CD14-positive monocyte (primary cell): ENCODE measurements around the gene IL10RB. TPM values are rescaled to one million over a fixed set of nuclear protein-coding genes. Genes with fewer than 3 reads are reported as not detected.

Experiments used
- DNase-seq, 3 donors: peaks; one replicate each; pipeline ENCODE4 v3.0.0-alpha.2; 2011 to 2022
- H2AFZ ChIP-seq: 2 replicates; pipeline ENCODE4 v1.6.0; 2012; ENCODE audit warnings: mild to moderate bottlenecking, low read depth, low read length, inconsistent platforms; ENCODE audit not compliant: insufficient read depth, poor library complexity, severe bottlenecking
- H3K27ac ChIP-seq, 2 donors: 1 replicate in 1 of 2; 2 replicates in 1 of 2; pipeline ENCODE4 v1.5.1; 2012 to 2013; ENCODE audit warnings: low read length in 2 of 2, control low read depth in 1 of 2, inconsistent platforms in 1 of 2, low read depth in 1 of 2, mild to moderate bottlenecking in 1 of 2
- H3K27me3 ChIP-seq, 2 donors: one replicate each; pipeline versions ENCODE4 v1.6.0 to v1.6.1; 2011 to 2013; ENCODE audit warnings: low read length in 2 of 2; ENCODE audit not compliant: control insufficient read depth in 2 of 2, insufficient read depth in 2 of 2
- H3K36me3 ChIP-seq, 2 donors: replicated peaks in 1 of 2; 1 replicate in 1 of 2; 2 replicates in 1 of 2; pipeline versions ENCODE4 v1.5.1 to v1.6.1; 2012 to 2013; ENCODE audit warnings: low read length in 2 of 2, control low read depth in 1 of 2, inconsistent platforms in 1 of 2, mild to moderate bottlenecking in 1 of 2; ENCODE audit not compliant: insufficient read depth in 2 of 2, control insufficient read depth in 1 of 2
- H3K4me1 ChIP-seq, 2 donors: 1 replicate in 1 of 2; 2 replicates in 1 of 2; pipeline versions ENCODE4 v1.5.1 to v1.6.1; 2012 to 2013; ENCODE audit warnings: low read length in 2 of 2, control low read depth in 1 of 2, inconsistent platforms in 1 of 2, mild to moderate bottlenecking in 1 of 2, moderate library complexity in 1 of 2; ENCODE audit not compliant: insufficient read depth in 2 of 2, control insufficient read depth in 1 of 2
- H3K4me2 ChIP-seq: replicated peaks from 2 replicates; pipeline ENCODE3; 2012; ENCODE audit warnings: low read length, moderate library complexity, mild to moderate bottlenecking; ENCODE audit not compliant: poor library complexity, severe bottlenecking; ENCODE audit errors: extremely low read depth
- H3K4me3 ChIP-seq, 3 experiments: fragments of 200-600 bp in 1 of 3; sonication (generic) in 1 of 3; replicated peaks in 1 of 3; 1 replicate in 2 of 3; 2 replicates in 1 of 3; pipeline ENCODE4 v1.5.1; 2011 to 2013; ENCODE audit warnings: low read length in 3 of 3, mild to moderate bottlenecking in 3 of 3, control low read depth in 2 of 3, low read depth in 2 of 3, inconsistent platforms in 1 of 3, moderate library complexity in 1 of 3
- H3K79me2 ChIP-seq: 2 replicates; pipeline ENCODE4 v1.6.0; 2012; ENCODE audit warnings: mild to moderate bottlenecking, control low read depth, inconsistent platforms, low read length, moderate library complexity; ENCODE audit not compliant: insufficient read depth
- H3K9ac ChIP-seq: 2 replicates; pipeline ENCODE4 v1.6.0; 2017; ENCODE audit warnings: low read length, mild to moderate bottlenecking; ENCODE audit not compliant: insufficient read depth, poor library complexity, severe bottlenecking
- H3K9me3 ChIP-seq, 2 donors: replicated peaks in 1 of 2; 1 replicate in 1 of 2; 2 replicates in 1 of 2; pipeline versions ENCODE4 v1.5.1 to v1.6.1; 2012 to 2013; ENCODE audit warnings: low read length in 2 of 2, control low read depth in 1 of 2; ENCODE audit not compliant: control insufficient read depth in 1 of 2, insufficient read depth in 1 of 2
- H4K20me1 ChIP-seq: 2 replicates; pipeline ENCODE4 v1.6.0; 2012; ENCODE audit warnings: mild to moderate bottlenecking, low read length, control low read depth, moderate library complexity; ENCODE audit not compliant: insufficient read depth
- H3K27ac Mint-ChIP-seq, 7 donors: one replicate each; pipeline ENCODE4 v1.8.0; 2020; ENCODE audit warnings: mild to moderate bottlenecking in 7 of 7, mixed read lengths in 7 of 7, moderate library complexity in 6 of 7, inconsistent platforms in 2 of 7
- H3K27me3 Mint-ChIP-seq, 3 donors: one replicate each; pipeline ENCODE4 v1.8.0; 2021 to 2022; ENCODE audit warnings: low read depth in 3 of 3, mild to moderate bottlenecking in 3 of 3, mixed read lengths in 3 of 3, moderate library complexity in 3 of 3, inconsistent platforms in 1 of 3
- H3K36me3 Mint-ChIP-seq, 2 donors: one replicate each; pipeline ENCODE4 v1.8.0; 2020; ENCODE audit warnings: mixed read lengths in 2 of 2, inconsistent platforms in 1 of 2, mild to moderate bottlenecking in 1 of 2
- H3K4me1 Mint-ChIP-seq: one replicate; pipeline ENCODE4 v1.8.0; 2020; ENCODE audit warnings: mild to moderate bottlenecking, mixed read lengths
- H3K4me3 Mint-ChIP-seq, 2 donors: one replicate each; pipeline ENCODE4 v1.8.0; 2020; ENCODE audit warnings: mild to moderate bottlenecking in 2 of 2, mixed read lengths in 2 of 2, moderate library complexity in 1 of 2
- H3K9me3 Mint-ChIP-seq, 7 donors: one replicate each; pipeline ENCODE4 v1.8.0; 2020 to 2022; ENCODE audit warnings: mixed read lengths in 7 of 7, mild to moderate bottlenecking in 6 of 7, moderate library complexity in 6 of 7, inconsistent platforms in 2 of 7
- WGBS: methylation state at CpG from one replicate; pipeline ENCODE4 v1.1.5; 2013; ENCODE audit warnings: missing lambda C conversion rate; ENCODE audit not compliant: insufficient coverage; 5-methylcytosine and 5-hydroxymethylcytosine counted together
- intact Hi-C, 2 donors: fragments of 100-400 bp; cut with micrococcal nuclease; formaldehyde crosslinking; loops; one replicate each; pipeline versions ENCODE4 v1.15.0 to v1.15.1; 2023
- polyA plus RNA-seq, 3 donors: library from polyadenylated mRNA; depleted of rRNA in 1 of 3; unstranded in 2 of 3; stranded (reverse) in 1 of 3; fragments of 300-500 nt in 2 of 3; fragments of >200 nt in 1 of 3; fragmentation: Illumina TruSeq in 2 of 3; gene quantifications; 1 replicate in 2 of 3; 2 replicates in 1 of 3; pipeline ENCODE4 v1.2.3, GENCODE V29; 2012 to 2021
- TF ChIP-seq, protein P1 (sequence below): fragments of 200-600 bp; IDR thresholded peaks from one replicate; pipeline ENCODE4 v1.8.0; 2022; ENCODE audit warnings: antibody characterized with exemption, mild to moderate bottlenecking

The IL10RB gene
- polyA plus RNA-seq, 3 donors, result 79.0 to 225 (median 212) TPM

- H3K27me3 ChIP-seq, result no peaks in the 10 kb centered on the region
- TF ChIP-seq, protein P1, sequence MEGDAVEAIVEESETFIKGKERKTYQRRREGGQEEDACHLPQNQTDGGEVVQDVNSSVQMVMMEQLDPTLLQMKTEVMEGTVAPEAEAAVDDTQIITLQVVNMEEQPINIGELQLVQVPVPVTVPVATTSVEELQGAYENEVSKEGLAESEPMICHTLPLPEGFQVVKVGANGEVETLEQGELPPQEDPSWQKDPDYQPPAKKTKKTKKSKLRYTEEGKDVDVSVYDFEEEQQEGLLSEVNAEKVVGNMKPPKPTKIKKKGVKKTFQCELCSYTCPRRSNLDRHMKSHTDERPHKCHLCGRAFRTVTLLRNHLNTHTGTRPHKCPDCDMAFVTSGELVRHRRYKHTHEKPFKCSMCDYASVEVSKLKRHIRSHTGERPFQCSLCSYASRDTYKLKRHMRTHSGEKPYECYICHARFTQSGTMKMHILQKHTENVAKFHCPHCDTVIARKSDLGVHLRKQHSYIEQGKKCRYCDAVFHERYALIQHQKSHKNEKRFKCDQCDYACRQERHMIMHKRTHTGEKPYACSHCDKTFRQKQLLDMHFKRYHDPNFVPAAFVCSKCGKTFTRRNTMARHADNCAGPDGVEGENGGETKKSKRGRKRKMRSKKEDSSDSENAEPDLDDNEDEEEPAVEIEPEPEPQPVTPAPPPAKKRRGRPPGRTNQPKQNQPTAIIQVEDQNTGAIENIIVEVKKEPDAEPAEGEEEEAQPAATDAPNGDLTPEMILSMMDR, result no peak
- peaks cover 67% of the 10 kb centered on the region for H4K20me1 ChIP-seq
- H2AFZ ChIP-seq, result no peak overlapping the region
- peak overlapping the region in 1 of 2 donors; percentile 49 for H3K27ac ChIP-seq
- peaks cover 2 to 11% (median 8%) of the 10 kb centered on the region in 7 donors for H3K9me3 Mint-ChIP-seq
- intact Hi-C loops, result loop anchor here in 1 of 2 donors (5.0 kb wide), 1 partner anchor 34 kb away; no protein-coding TSS in a partner anchor
- peak overlapping the region; percentile 96 for H3K4me2 ChIP-seq
- H3K79me2 ChIP-seq, result peaks cover 91% of the 10 kb centered on the region
- 92% methylated on average over 2 of the region's 7 CpGs for WGBS
- peaks cover 14 to 33% of the 10 kb centered on the region in 2 donors for H3K36me3 ChIP-seq
- peak overlapping the region in 5 of 7 donors; percentile 1 to 49 (median 15) for H3K27ac Mint-ChIP-seq
- H3K36me3 Mint-ChIP-seq, result peaks cover 26 to 29% of the 10 kb centered on the region in 2 donors
- no peak overlapping the region for H3K9ac ChIP-seq
- peaks cover 38% of the 10 kb centered on the region for H3K4me1 Mint-ChIP-seq
- H3K4me3 ChIP-seq, result no peak overlapping the region
- DNase-seq, result no peak
- H3K9me3 ChIP-seq, result peaks cover 0 to 2% of the 10 kb centered on the region in 2 donors
- H3K27me3 Mint-ChIP-seq, result peaks cover 0 to 3% (median 0%) of the 10 kb centered on the region in 3 donors
- peaks cover 30 to 43% of the 10 kb centered on the region in 2 donors for H3K4me1 ChIP-seq
- no peak overlapping the region for H3K4me3 Mint-ChIP-seq
Measured at GRCh38 chr21:33327792-33328433, 61.7 kb downstream of the IL10RB start.

- peaks cover 98% of the 10 kb centered on the region for H3K79me2 ChIP-seq
- H3K36me3 ChIP-seq, result peaks cover 18 to 47% of the 10 kb centered on the region in 2 donors
- H3K27me3 ChIP-seq, result no peaks in the 10 kb centered on the region
- Mint-ChIP-seq H3K36me3 (peaks cover 26 to 39% of the 10 kb centered on the region in 2 donors), H3K27me3 (peaks cover 0 to 3% (median 0%) of the 10 kb centered on the region in 3 donors), H3K4me1 (peaks cover 38% of the 10 kb centered on the region), H3K9me3 (peaks cover 2 to 14% (median 9%) of the 10 kb centered on the region in 7 donors), H3K27ac (peak overlapping the region in 3 of 7 donors; percentile 11 to 41 (median 31)), H3K4me3 (no peak overlapping the region)
- H3K9me3 ChIP-seq, result peaks cover 0 to 5% of the 10 kb centered on the region in 2 donors
- peaks cover 20 to 27% of the 10 kb centered on the region in 2 donors for H3K4me1 ChIP-seq
- H2AFZ ChIP-seq, result no peak overlapping the region
- DNase-seq, result no peak
- intact Hi-C loops, result loop anchor here in 1 of 2 donors (5.0 kb wide), 1 partner anchor 33 kb away; no protein-coding TSS in a partner anchor
- peaks cover 93% of the 10 kb centered on the region for H4K20me1 ChIP-seq
- TF ChIP-seq, protein P1, result no peak
- H3K4me2 ChIP-seq, result no peak overlapping the region
- no peak overlapping the region for H3K27ac ChIP-seq
- H3K9ac ChIP-seq, result no peak overlapping the region
- H3K4me3 ChIP-seq, result no peak overlapping the region
- 100% methylated on average over 2 of the region's 3 CpGs for WGBS
Measured at GRCh38 chr21:33330726-33331125, 64.6 kb downstream of the IL10RB start.
